ENCODE data around the gene CHCHD3. TPM values are rescaled to one million over a fixed set of nuclear protein-coding genes. Genes with fewer than 3 reads are reported as not detected.

CHCHD3 gene
- total RNA-seq, 2 experiments from 2014 or later, result 21.6 to 21.7 TPM

GRCh38 chr7:132782777-132783640 lies 298.9 kb downstream of the CHCHD3 start:
- Mint-ChIP-seq H3K27me3 (no peaks in the 10 kb centered on the region), H3K4me3 (no peak overlapping the region), H3K4me1 (ENCODE audit: low read depth) (peaks cover 15% of the 10 kb centered on the region), H3K27ac (no peak overlapping the region), H3K9me3 (no peaks in the 10 kb centered on the region), H3K36me3 (ENCODE audit: low read depth) (peaks cover 43% of the 10 kb centered on the region)
- ATAC-seq (ENCODE audit: poor library complexity) (no peak), DNase-seq (no peak)
- Histone ChIP-seq H3K4me1 (ENCODE audit: insufficient read depth, low read length) (no peaks in the 10 kb centered on the region), H3K27me3 (ENCODE audit: control insufficient read depth in 1 of 2, insufficient read depth in 2 of 2, low read length in 2 of 2) (no peaks in the 10 kb centered on the region), H3K9me3 (ENCODE audit: control insufficient read depth in 1 of 2, insufficient read depth in 1 of 2, low read length in 2 of 2) (no peaks in the 10 kb centered on the region), H3K4me3 (ENCODE audit: low read length) (no peak overlapping the region), H3K36me3 (ENCODE audit: insufficient read depth, low read length) (peaks cover 2% of the 10 kb centered on the region), H3K27ac (ENCODE audit: low read depth in 1 of 2, low read length in 2 of 2) (no peak overlapping the region)
- ChIA-PET POLR2A (no interaction called here), CTCF (interaction anchor here (0.6 kb wide), 1 partner anchor 1454 kb away, joined by 4 read pairs; no protein-coding TSS in a partner anchor)
- no peak for TF ChIP-seq CTCF (IDR thresholded peaks at IDR 0.05)
- intact Hi-C loops (cut with DNase I, micrococcal nuclease), result no loop called here

GRCh38 chr7:132780822-132781221 lies 301.1 kb downstream of the CHCHD3 start:
- no peak overlapping the region for H3K27ac ChIP-seq (ENCODE audit: low read depth in 1 of 2, low read length in 2 of 2)
- peaks cover 5% of the 10 kb centered on the region for H3K4me1 ChIP-seq (ENCODE audit: insufficient read depth, low read length)
- no peak for TF ChIP-seq CTCF (IDR thresholded peaks at IDR 0.05)
- DNase-seq, result no peak
- no peak overlapping the region for H3K4me3 Mint-ChIP-seq
- H3K36me3 Mint-ChIP-seq (ENCODE audit: low read depth), result peaks cover 27% of the 10 kb centered on the region
- POLR2A ChIA-PET, result no interaction called here
- no peak overlapping the region for H3K4me3 ChIP-seq (ENCODE audit: low read length)
- no peaks in the 10 kb centered on the region for H3K9me3 ChIP-seq (ENCODE audit: control insufficient read depth in 1 of 2, insufficient read depth in 1 of 2, low read length in 2 of 2)
- intact Hi-C loops (cut with DNase I, micrococcal nuclease), result no loop called here
- no peak overlapping the region for H3K27ac Mint-ChIP-seq
- H3K4me1 Mint-ChIP-seq (ENCODE audit: low read depth), result peaks cover 24% of the 10 kb centered on the region
- H3K27me3 Mint-ChIP-seq, result no peaks in the 10 kb centered on the region
- H3K27me3 ChIP-seq (ENCODE audit: control insufficient read depth in 1 of 2, insufficient read depth in 2 of 2, low read length in 2 of 2), result no peaks in the 10 kb centered on the region
- CTCF ChIA-PET, result no interaction called here
- no peaks in the 10 kb centered on the region for H3K9me3 Mint-ChIP-seq
- no peak for ATAC-seq (ENCODE audit: poor library complexity)
- peaks cover 2% of the 10 kb centered on the region for H3K36me3 ChIP-seq (ENCODE audit: insufficient read depth, low read length)

- Mint-ChIP-seq H3K27me3 (no peaks in the 10 kb centered on the region), H3K4me3 (no peak overlapping the region), H3K27ac (no peak overlapping the region), H3K36me3 (ENCODE audit: low read depth) (peaks cover 11% of the 10 kb centered on the region), H3K9me3 (no peaks in the 10 kb centered on the region), H3K4me1 (ENCODE audit: low read depth) (peaks cover 24% of the 10 kb centered on the region)
- DNase-seq (no peak), ATAC-seq (ENCODE audit: poor library complexity) (no peak)
- CTCF ChIA-PET, result no interaction called here
- Histone ChIP-seq H3K4me3 (ENCODE audit: low read length) (no peak overlapping the region), H3K9me3 (ENCODE audit: control insufficient read depth in 1 of 2, insufficient read depth in 1 of 2, low read length in 2 of 2) (no peaks in the 10 kb centered on the region), H3K27ac (ENCODE audit: low read depth in 1 of 2, low read length in 2 of 2) (no peak overlapping the region), H3K27me3 (ENCODE audit: control insufficient read depth in 1 of 2, insufficient read depth in 2 of 2, low read length in 2 of 2) (no peaks in the 10 kb centered on the region), H3K4me1 (ENCODE audit: insufficient read depth, low read length) (peaks cover 5% of the 10 kb centered on the region), H3K36me3 (ENCODE audit: insufficient read depth, low read length) (no peaks in the 10 kb centered on the region)
- intact Hi-C loops (cut with DNase I, micrococcal nuclease), result loop anchor here in 1 of 2 experiments (10.0 kb wide), 1 partner anchor 124 kb away; no protein-coding TSS in a partner anchor
- TF ChIP-seq CTCF (IDR thresholded peaks at IDR 0.05), result no peak
- POLR2A ChIA-PET, result no interaction called here
Measured at GRCh38 chr7:132779164-132779563, 302.7 kb downstream of the CHCHD3 start.
